DOHH2 (cell line): ENCODE results near the gene HOXD10.

Experiments
- H3F3A ChIP-seq: fragments of 200-600 bp; sonication (generic), shearing (Covaris generic); 2 replicates; pipeline ENCODE4 v1.6.0; 2016; ENCODE audit warnings: antibody characterized with exemption, mild to moderate bottlenecking; ENCODE audit not compliant: control insufficient read depth, insufficient read depth
- H3K27ac ChIP-seq: fragments of 200-600 bp; sonication (generic); 2 replicates; pipeline ENCODE4 v1.5.1; 2014; ENCODE audit warnings: low read depth, mild to moderate bottlenecking, low read length, moderate library complexity
- H3K27me3 ChIP-seq: fragments of 200-600 bp; sonication (generic); 2 replicates; pipeline ENCODE4 v1.6.1; 2014; ENCODE audit warnings: mild to moderate bottlenecking, low read length, mixed read lengths; ENCODE audit not compliant: control insufficient read depth
- H3K36me3 ChIP-seq: fragments of 200-600 bp; sonication (generic); 2 replicates; pipeline ENCODE4 v1.6.1; 2014; ENCODE audit warnings: mild to moderate bottlenecking, low read length, moderate library complexity, mixed read lengths; ENCODE audit not compliant: control insufficient read depth
- H3K4me1 ChIP-seq: fragments of 200-600 bp; sonication (generic); 2 replicates; pipeline ENCODE4 v1.6.1; 2014; ENCODE audit warnings: mild to moderate bottlenecking, low read length, mixed read lengths; ENCODE audit not compliant: control insufficient read depth
- H3K4me2 ChIP-seq: fragments of 200-600 bp; sonication (generic); 2 replicates; pipeline ENCODE4 v1.6.0; 2014; ENCODE audit warnings: mild to moderate bottlenecking, low read length, moderate library complexity
- H3K4me3 ChIP-seq: fragments of 200-600 bp; sonication (generic); 2 replicates; pipeline ENCODE4 v1.5.1; 2014; ENCODE audit warnings: mild to moderate bottlenecking, low read length, mixed read lengths
- H3K79me2 ChIP-seq: fragments of 200-600 bp; sonication (generic); 2 replicates; pipeline ENCODE4 v1.6.1; 2014; ENCODE audit warnings: mild to moderate bottlenecking, low read length, mixed read lengths; ENCODE audit not compliant: control insufficient read depth
- H3K9me2 ChIP-seq: fragments of 200-600 bp; sonication (generic); replicated peaks from 2 replicates; pipeline ENCODE4 v1.6.1; 2014; ENCODE audit warnings: mild to moderate bottlenecking, low read length, mixed read lengths; ENCODE audit not compliant: control insufficient read depth
- H3K9me3 ChIP-seq: fragments of 200-600 bp; sonication (generic); 2 replicates; pipeline ENCODE4 v1.6.1; 2014; ENCODE audit warnings: antibody characterized with exemption, low read length, mixed read lengths; ENCODE audit not compliant: control insufficient read depth, insufficient read depth
- H4K20me1 ChIP-seq: fragments of 200-600 bp; sonication (generic); 2 replicates; pipeline ENCODE4 v1.6.0; 2014; ENCODE audit warnings: low read depth, mild to moderate bottlenecking, antibody characterized with exemption, low read length, moderate library complexity; ENCODE audit not compliant: control insufficient read depth, insufficient read depth
- EZH2phosphoT487 ChIP-seq: fragments of 200-600 bp; sonication (generic); IDR thresholded peaks from 2 replicates; pipeline ENCODE4 v1.6.1; 2017; ENCODE audit warnings: borderline replicate concordance, mild to moderate bottlenecking, antibody characterized with exemption, low read length, moderate library complexity, mixed read lengths
- TF ChIP-seq, protein P1 (sequence below): fragments of 200-600 bp; sonication (generic); IDR thresholded peaks from one replicate; pipeline ENCODE4 v1.5.1; 2014; ENCODE audit warnings: antibody characterized with exemption, mild to moderate bottlenecking, low read depth, low read length; ENCODE audit not compliant: poor library complexity, severe bottlenecking

The HOXD10 gene

GRCh38 chr2:176120364-176121189 lies 4.0 kb downstream of the HOXD10 start:
- Histone ChIP-seq H3F3A (no peaks in the 10 kb centered on the region), H3K4me2 (no peak overlapping the region), H3K9me3 (no peaks in the 10 kb centered on the region), H4K20me1 (no peaks in the 10 kb centered on the region), H3K4me1 (no peaks in the 10 kb centered on the region), H3K4me3 (no peak overlapping the region), H3K27me3 (0 out of 2 replicates have a peak, but pooled peaks cover 2% of the 10 kb centered on the region), H3K79me2 (no peaks in the 10 kb centered on the region), H3K27ac (no peak overlapping the region), H3K9me2 (no peaks in the 10 kb centered on the region), H3K36me3 (no peaks in the 10 kb centered on the region)
- TF ChIP-seq, protein P1, sequence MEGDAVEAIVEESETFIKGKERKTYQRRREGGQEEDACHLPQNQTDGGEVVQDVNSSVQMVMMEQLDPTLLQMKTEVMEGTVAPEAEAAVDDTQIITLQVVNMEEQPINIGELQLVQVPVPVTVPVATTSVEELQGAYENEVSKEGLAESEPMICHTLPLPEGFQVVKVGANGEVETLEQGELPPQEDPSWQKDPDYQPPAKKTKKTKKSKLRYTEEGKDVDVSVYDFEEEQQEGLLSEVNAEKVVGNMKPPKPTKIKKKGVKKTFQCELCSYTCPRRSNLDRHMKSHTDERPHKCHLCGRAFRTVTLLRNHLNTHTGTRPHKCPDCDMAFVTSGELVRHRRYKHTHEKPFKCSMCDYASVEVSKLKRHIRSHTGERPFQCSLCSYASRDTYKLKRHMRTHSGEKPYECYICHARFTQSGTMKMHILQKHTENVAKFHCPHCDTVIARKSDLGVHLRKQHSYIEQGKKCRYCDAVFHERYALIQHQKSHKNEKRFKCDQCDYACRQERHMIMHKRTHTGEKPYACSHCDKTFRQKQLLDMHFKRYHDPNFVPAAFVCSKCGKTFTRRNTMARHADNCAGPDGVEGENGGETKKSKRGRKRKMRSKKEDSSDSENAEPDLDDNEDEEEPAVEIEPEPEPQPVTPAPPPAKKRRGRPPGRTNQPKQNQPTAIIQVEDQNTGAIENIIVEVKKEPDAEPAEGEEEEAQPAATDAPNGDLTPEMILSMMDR = no peak

GRCh38 chr2:176121190-176122051 lies 4.8 kb downstream of the HOXD10 start:
- no peak overlapping the region for H3K27ac ChIP-seq
- H3K9me2 ChIP-seq = no peaks in the 10 kb centered on the region
- H3K4me3 ChIP-seq = no peak overlapping the region
- peaks cover 5% of the 10 kb centered on the region; the same call in 1 of the 2 replicates for H3K27me3 ChIP-seq
- no peaks in the 10 kb centered on the region for H3K36me3 ChIP-seq
- TF ChIP-seq, protein P1 = no peak
- no peak for TF ChIP-seq EZH2phosphoT487
- H3K4me2 ChIP-seq = no peak overlapping the region
- H3K9me3 ChIP-seq = no peaks in the 10 kb centered on the region
- H3F3A ChIP-seq = no peaks in the 10 kb centered on the region
- H3K79me2 ChIP-seq = no peaks in the 10 kb centered on the region
- H3K4me1 ChIP-seq = no peaks in the 10 kb centered on the region
- H4K20me1 ChIP-seq = no peaks in the 10 kb centered on the region

GRCh38 chr2:176122052-176122682 lies 5.6 kb downstream of the HOXD10 start:
- Histone ChIP-seq H3F3A (no peaks in the 10 kb centered on the region), H3K4me1 (no peaks in the 10 kb centered on the region), H3K4me3 (no peak overlapping the region), H3K27me3 (peaks cover 10% of the 10 kb centered on the region; the same call in 1 of the 2 replicates), H4K20me1 (no peaks in the 10 kb centered on the region), H3K9me2 (no peaks in the 10 kb centered on the region), H3K4me2 (no peak overlapping the region), H3K36me3 (no peaks in the 10 kb centered on the region), H3K27ac (no peak overlapping the region), H3K9me3 (no peaks in the 10 kb centered on the region), H3K79me2 (no peaks in the 10 kb centered on the region)
- TF ChIP-seq EZH2phosphoT487 = no peak
- TF ChIP-seq, protein P1 = no peak
